ENCODE data around the gene ANKRD36B.
"Not testable (repeated sequence)": the region's sequence is repeated elsewhere in the genome, so short reads cannot be mapped to it uniquely, and the experiment has no call there.

The ANKRD36B gene

DNA sequence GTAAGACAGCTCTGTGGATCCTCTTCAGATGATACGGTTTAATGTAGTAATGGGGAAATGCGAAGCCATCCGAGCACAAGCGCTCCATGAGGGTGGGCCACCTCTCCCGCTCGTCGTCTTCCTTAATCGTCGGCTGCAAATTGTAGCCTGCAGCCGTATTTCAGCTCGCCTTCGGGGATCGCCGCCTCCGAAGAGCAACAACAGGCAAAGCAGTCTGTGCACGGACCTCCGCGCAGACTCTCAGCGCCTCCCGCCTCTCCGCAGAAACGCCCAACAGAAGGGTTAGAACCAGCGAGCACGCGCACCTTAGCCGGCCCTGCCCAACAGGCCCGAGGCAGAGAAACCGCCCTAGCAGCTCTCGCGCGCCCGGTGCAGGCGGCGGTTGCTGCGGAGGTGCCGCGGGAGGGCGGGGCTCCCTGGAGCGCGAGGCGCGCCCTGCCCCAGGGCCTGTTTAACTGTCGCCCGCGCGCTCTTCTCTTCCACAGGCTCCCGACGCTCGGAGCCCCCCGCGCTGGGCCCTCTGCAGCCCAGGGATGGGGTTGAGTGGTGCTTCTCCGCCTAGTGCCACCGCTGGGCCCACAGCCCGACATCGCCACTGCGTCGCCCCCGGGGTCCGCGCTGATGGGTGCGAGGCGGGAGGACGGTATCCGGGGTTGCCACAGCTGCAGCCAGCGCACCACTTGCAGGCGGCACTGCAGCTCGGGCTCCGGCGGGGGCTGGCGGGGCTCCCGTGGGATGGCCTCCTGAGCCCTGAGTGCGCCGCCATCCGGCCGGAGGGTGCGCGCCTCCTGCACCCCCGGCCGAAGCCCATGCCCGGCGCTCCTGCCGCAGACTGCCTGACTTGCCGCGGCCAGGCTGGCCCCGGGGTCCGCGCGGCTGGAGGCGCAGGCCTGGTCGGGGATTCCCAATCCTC lies at the start of gene ANKRD36B:
Gene ANKRD36B (minus strand): TSS at position 280 of the 913 bp plus-strand sequence. CDS start 192 bp downstream, at position 88.
- not testable (repeated sequence) for H3K4me1 ChIP-seq (ENCODE audit: control insufficient read depth, insufficient read depth, low read length); H3K27me3 ChIP-seq (ENCODE audit: control insufficient read depth, insufficient read depth, low read length); H3K36me3 ChIP-seq (ENCODE audit: control insufficient read depth, insufficient read depth, low read length)
- Histone ChIP-seq H3K4me3 (ENCODE audit: low read length) (peak within 1 kb of the TSS; percentile 82), H3K27ac (ENCODE audit: low read depth, low read length) (peak within 1 kb of the TSS; percentile 94), H3K9ac (ENCODE audit: low read length) (peak within 1 kb of the TSS; percentile 73)

DNA sequence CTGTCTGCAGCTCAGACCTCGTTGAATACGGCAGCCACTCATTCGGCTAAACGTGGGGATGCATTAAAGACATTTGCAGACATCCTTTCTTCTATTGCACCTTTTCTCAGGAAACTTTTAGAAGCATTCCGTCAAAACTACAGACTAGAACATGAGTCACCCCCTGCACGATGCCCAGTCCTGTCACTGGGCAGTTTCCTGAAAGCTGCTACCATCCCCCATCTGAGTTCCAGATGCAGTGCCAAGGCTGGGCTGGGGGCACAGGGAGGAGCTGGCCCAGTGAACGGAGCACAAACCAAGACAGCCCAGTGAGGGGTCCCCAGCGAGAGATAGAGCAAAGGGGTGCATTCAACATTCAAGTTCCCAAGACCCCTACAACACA lies 36.4 kb upstream of the ANKRD36B start:
- H3K36me3 ChIP-seq (ENCODE audit: control insufficient read depth, insufficient read depth, low read length); H3K9ac ChIP-seq (ENCODE audit: low read length); H3K4me3 ChIP-seq (ENCODE audit: low read length); H3K27me3 ChIP-seq (ENCODE audit: control insufficient read depth, insufficient read depth, low read length); H3K27ac ChIP-seq (ENCODE audit: low read depth, low read length); H3K4me1 ChIP-seq (ENCODE audit: control insufficient read depth, insufficient read depth, low read length): not testable (repeated sequence)

- H3K27me3 ChIP-seq (ENCODE audit: control insufficient read depth, insufficient read depth, low read length); H3K4me1 ChIP-seq (ENCODE audit: control insufficient read depth, insufficient read depth, low read length); H3K36me3 ChIP-seq (ENCODE audit: control insufficient read depth, insufficient read depth, low read length); H3K27ac ChIP-seq (ENCODE audit: low read depth, low read length); H3K9ac ChIP-seq (ENCODE audit: low read length); H3K4me3 ChIP-seq (ENCODE audit: low read length): not testable (repeated sequence)
These were observed 35.8 kb upstream of the ANKRD36B start for GRCh38 chr2:97625354-97626048.

DNA sequence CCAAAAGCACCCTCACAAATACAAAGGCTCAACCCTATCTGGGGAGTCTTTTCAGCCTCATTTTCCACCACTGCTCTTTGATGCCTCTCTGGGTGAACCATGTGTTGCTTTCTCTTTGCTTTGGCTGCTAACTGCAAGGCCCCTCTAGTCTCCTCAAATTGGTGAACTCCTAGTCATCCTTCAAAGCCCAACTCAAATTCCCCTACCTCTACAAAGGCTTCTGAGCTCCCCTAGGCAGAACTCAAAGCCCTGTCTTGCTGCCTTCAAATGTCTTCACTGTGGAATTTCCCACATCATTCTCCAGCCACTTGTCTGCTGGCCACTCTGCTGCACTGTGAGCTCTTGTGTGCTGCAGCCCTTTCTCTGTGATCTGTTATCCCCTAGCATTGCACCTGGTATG lies 33.3 kb upstream of the ANKRD36B start:
- H3K36me3 ChIP-seq (ENCODE audit: control insufficient read depth, insufficient read depth, low read length); H3K4me3 ChIP-seq (ENCODE audit: low read length); H3K27me3 ChIP-seq (ENCODE audit: control insufficient read depth, insufficient read depth, low read length); H3K9ac ChIP-seq (ENCODE audit: low read length); H3K27ac ChIP-seq (ENCODE audit: low read depth, low read length); H3K4me1 ChIP-seq (ENCODE audit: control insufficient read depth, insufficient read depth, low read length): not testable (repeated sequence)

DNA sequence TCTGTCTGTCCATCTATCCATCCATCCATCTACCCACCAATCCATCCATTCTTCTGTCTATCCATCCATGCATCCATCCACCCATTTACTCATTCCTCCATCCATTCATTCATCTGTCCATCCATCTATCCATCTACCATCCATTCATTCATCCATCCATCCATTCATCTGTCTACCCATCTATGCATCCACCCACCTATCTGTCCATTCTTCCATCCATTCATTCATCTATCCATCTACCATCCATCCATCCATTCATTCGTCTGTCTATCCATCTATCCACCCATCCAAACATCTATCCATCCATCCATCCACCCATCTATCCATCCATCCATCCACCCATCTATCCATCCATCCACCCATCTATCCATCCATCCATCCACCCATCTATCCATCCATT lies 30.8 kb upstream of the ANKRD36B start:
- H3K27ac ChIP-seq (ENCODE audit: low read depth, low read length); H3K9ac ChIP-seq (ENCODE audit: low read length); H3K4me3 ChIP-seq (ENCODE audit: low read length); H3K27me3 ChIP-seq (ENCODE audit: control insufficient read depth, insufficient read depth, low read length); H3K4me1 ChIP-seq (ENCODE audit: control insufficient read depth, insufficient read depth, low read length); H3K36me3 ChIP-seq (ENCODE audit: control insufficient read depth, insufficient read depth, low read length): not testable (repeated sequence)

GRCh38 chr2:97618939-97619827 lies 29.5 kb upstream of the ANKRD36B start:
- not testable (repeated sequence) for H3K27me3 ChIP-seq (ENCODE audit: control insufficient read depth, insufficient read depth, low read length); H3K27ac ChIP-seq (ENCODE audit: low read depth, low read length); H3K36me3 ChIP-seq (ENCODE audit: control insufficient read depth, insufficient read depth, low read length); H3K4me3 ChIP-seq (ENCODE audit: low read length); H3K9ac ChIP-seq (ENCODE audit: low read length); H3K4me1 ChIP-seq (ENCODE audit: control insufficient read depth, insufficient read depth, low read length)

DNA sequence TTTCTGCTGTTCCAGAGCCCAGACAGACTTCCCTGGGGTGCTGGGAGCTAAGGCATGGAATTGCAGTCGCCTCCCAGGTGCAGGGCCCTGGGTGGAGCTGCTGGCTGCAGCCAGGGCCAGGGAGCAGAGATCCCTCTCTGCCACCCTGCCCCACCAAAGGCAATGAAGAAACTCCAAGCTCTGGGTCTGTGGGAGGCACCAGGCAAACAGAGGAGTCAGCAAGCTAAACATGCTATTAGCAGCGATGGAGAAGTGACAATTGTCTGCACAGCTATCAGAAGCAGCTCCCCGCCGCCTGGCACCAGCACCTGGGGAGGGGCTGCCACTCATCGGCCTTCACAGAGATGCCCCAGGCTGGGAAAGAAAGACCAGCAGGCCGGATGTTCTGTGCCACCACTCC lies 28.2 kb upstream of the ANKRD36B start:
- no peaks in the 10 kb centered on the region for H3K27me3 ChIP-seq (ENCODE audit: control insufficient read depth, insufficient read depth, low read length)
- H3K27ac ChIP-seq (ENCODE audit: low read depth, low read length): no peak overlapping the region
- H3K4me3 ChIP-seq (ENCODE audit: low read length): no peak overlapping the region
- H3K4me1 ChIP-seq (ENCODE audit: control insufficient read depth, insufficient read depth, low read length): no peaks in the 10 kb centered on the region
- no peaks in the 10 kb centered on the region for H3K36me3 ChIP-seq (ENCODE audit: control insufficient read depth, insufficient read depth, low read length)
- H3K9ac ChIP-seq (ENCODE audit: low read length): no peak overlapping the region

DNA sequence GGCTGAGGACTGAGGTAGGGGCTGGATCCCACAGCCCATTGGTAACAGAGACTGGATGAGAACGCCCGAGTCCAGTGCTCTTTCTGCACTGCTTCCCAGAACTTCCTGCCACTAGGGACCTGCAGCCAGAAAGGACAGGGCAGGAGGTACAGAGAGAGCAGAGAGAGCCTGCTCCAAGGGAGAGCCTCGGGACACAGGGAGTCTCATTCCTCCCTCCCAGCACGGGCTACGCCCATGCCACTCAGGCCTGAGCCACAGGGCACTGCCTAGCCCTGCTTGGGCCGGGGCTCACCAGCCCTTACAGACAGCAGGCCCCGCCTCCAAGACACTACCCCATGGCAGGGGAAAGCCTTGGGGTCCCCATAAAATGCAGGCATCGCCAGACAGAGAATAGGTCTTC lies 26.1 kb upstream of the ANKRD36B start:
- not testable (repeated sequence) for H3K27me3 ChIP-seq (ENCODE audit: control insufficient read depth, insufficient read depth, low read length); H3K4me1 ChIP-seq (ENCODE audit: control insufficient read depth, insufficient read depth, low read length); H3K27ac ChIP-seq (ENCODE audit: low read depth, low read length); H3K4me3 ChIP-seq (ENCODE audit: low read length); H3K36me3 ChIP-seq (ENCODE audit: control insufficient read depth, insufficient read depth, low read length); H3K9ac ChIP-seq (ENCODE audit: low read length)

DNA sequence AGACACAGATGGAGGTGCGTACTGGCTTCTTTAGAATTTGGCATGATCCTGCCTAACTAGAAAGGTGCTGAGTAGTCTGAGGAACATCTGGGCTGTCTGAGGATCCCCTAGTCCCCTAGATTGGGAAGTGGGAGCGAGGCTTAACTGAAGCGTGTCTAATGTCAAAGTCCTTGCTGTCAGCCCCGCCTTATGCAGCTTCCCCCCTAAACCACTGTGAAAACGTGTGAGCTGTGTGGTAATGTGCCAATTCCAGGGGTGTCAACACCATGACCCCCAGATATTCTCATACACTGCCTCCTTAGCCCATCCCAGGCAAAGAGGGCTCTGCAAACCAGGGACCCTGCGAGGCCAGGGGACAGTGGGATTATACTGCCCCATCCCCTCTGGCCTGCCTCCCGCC lies 22.2 kb upstream of the ANKRD36B start:
- H3K36me3 ChIP-seq (ENCODE audit: control insufficient read depth, insufficient read depth, low read length); H3K4me1 ChIP-seq (ENCODE audit: control insufficient read depth, insufficient read depth, low read length); H3K9ac ChIP-seq (ENCODE audit: low read length); H3K27ac ChIP-seq (ENCODE audit: low read depth, low read length); H3K4me3 ChIP-seq (ENCODE audit: low read length); H3K27me3 ChIP-seq (ENCODE audit: control insufficient read depth, insufficient read depth, low read length): not testable (repeated sequence)

DNA sequence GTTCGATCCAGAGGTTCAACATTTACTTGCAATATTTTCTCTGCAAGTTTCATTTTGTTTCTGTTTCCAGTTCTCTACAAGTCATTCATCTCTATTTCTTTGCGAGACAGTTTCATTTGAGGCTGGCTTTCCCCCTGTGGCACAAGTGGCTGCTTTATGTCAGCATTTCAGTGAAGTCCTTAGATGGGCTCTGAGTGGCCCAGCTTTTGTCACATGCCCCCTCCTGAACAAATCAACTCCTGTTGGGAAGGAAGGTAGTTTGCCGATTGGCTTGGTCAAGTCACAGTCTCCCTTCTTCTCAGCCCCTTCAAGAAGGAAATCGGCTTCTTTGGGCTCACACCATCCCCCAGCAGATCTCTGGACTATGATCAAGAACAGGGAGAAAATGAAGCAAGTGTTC lies 19.1 kb upstream of the ANKRD36B start:
- not testable (repeated sequence) for H3K9ac ChIP-seq (ENCODE audit: low read length); H3K27me3 ChIP-seq (ENCODE audit: control insufficient read depth, insufficient read depth, low read length); H3K4me3 ChIP-seq (ENCODE audit: low read length); H3K4me1 ChIP-seq (ENCODE audit: control insufficient read depth, insufficient read depth, low read length); H3K36me3 ChIP-seq (ENCODE audit: control insufficient read depth, insufficient read depth, low read length); H3K27ac ChIP-seq (ENCODE audit: low read depth, low read length)

DNA sequence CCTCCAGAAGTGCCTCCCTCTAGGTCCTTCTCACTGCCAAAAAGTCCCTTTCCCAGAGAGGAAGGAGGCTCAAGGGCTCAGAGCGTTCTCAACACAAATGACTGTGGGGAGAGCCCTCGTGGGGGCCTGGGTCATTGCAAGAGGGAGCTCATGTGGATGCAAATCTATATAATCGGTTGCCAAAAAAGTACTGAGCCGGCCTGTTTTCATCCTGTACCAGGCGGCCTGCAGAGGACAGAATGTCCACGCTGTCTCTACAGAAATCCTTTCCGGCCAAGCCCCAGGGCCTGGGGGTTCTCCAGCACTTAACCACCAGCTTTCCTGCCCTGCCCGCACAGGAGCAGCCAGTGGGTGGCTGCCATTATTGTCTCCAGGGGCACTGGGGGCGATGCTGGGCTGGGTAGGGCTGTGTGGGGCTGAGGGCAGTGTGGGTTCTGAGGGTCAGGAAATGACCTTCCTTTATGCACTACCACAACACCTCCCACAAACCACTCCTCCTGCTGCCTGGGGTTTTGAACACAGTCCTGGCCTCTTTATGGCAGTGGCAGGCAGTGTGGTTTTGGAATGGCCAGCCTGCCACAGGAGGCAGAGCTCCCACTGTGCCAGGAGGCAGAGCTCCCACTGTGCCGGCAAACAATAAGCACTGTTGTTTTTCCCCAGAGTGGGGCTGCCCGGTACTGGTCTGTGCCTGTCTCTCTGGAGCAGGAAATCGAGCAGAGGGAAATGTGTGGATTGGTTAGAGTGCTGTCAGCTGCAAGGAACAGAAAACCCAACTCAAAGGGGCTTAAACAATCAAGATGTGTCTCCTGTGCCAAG lies 16.1 kb upstream of the ANKRD36B start:
- H3K9ac ChIP-seq (ENCODE audit: low read length); H3K36me3 ChIP-seq (ENCODE audit: control insufficient read depth, insufficient read depth, low read length); H3K27ac ChIP-seq (ENCODE audit: low read depth, low read length): not testable (repeated sequence)

DNA sequence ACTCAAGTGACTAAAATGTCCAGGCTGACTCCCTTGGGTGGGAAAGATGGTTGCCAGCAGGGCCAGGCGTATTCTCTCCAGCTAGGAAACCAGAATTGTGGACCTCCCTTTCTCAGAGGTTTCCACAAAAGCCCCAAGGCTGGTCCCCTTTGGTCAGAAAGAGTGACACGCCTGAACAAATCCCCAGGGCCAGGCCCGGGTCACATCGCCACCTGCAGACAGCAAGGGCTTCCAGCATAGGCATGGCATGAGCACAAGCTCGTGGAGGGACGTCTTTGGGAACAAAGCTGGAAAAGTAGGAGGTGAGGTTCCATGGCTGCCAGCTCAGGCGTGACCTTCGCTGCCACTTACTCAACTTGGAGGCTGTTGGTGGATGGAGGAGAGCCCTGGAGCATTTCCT lies 15.4 kb upstream of the ANKRD36B start:
- H3K27ac ChIP-seq (ENCODE audit: low read depth, low read length); H3K27me3 ChIP-seq (ENCODE audit: control insufficient read depth, insufficient read depth, low read length); H3K4me3 ChIP-seq (ENCODE audit: low read length); H3K36me3 ChIP-seq (ENCODE audit: control insufficient read depth, insufficient read depth, low read length); H3K4me1 ChIP-seq (ENCODE audit: control insufficient read depth, insufficient read depth, low read length); H3K9ac ChIP-seq (ENCODE audit: low read length): not testable (repeated sequence)

More for the DNA sequence above, 16.1 kb upstream of the ANKRD36B start:
- not testable (repeated sequence) for H3K4me1 ChIP-seq (ENCODE audit: control insufficient read depth, insufficient read depth, low read length); H3K4me3 ChIP-seq (ENCODE audit: low read length); H3K27me3 ChIP-seq (ENCODE audit: control insufficient read depth, insufficient read depth, low read length)
